SH-SY5Y (cell line): ENCODE results near the gene STAC3.

Source experiments
- GATA2 ChIP-seq: IDR thresholded peaks from 2 replicates; pipeline ENCODE4 v1.6.1; 2011; ENCODE audit warnings: mild to moderate bottlenecking, low read depth, low read length
- GATA3 ChIP-seq: IDR thresholded peaks from 2 replicates; pipeline ENCODE4 v1.6.1; 2011; ENCODE audit warnings: low read depth, mild to moderate bottlenecking, low read length, moderate library complexity

DNA sequence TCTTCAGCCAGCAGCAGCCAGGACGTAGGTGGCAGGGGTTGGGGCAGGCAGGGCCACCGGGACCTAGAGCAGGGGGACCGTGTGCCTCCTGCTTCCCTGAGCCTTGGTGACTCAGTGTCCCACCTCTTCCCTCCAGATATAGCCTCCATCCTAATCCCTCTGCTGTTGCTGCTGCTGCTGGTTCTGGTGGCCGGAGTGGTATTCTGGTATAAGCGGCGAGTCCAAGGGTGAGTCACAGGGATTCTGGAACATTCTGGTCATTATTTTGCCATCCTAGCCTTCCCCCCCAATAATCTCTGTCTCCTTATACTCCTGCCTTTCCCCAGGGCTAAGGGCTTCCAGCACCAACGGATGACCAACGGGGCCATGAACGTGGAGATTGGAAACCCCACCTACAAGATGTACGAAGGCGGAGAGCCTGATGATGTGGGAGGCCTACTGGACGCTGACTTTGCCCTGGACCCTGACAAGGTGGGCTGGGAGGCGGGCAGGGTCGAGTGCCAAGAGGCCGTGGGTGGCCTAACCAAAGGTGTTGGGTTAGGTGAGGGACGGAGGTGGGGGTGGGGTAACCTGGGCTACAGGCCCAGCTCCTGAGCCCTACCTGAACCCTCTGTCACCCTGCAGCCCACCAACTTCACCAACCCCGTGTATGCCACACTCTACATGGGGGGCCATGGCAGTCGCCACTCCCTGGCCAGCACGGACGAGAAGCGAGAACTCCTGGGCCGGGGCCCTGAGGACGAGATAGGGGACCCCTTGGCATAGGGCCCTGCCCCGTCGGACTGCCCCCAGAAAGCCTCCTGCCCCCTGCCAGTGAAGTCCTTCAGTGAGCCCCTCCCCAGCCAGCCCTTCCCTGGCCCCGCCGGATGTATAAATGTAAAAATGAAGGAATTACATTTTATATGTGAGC lies 38.9 kb downstream of the STAC3 start:
- no peak for TF ChIP-seq GATA3
- no peak for TF ChIP-seq GATA2
